Measurements from ENCODE around the gene CLDN4.
A peak's percentile ranks its signal among the peaks of the same experiment; 100 is the strongest.
"Not testable (repeated sequence)": the region's sequence is repeated elsewhere in the genome, so short reads cannot be mapped to it uniquely, and the experiment has no call there.

The CLDN4 gene

DNA sequence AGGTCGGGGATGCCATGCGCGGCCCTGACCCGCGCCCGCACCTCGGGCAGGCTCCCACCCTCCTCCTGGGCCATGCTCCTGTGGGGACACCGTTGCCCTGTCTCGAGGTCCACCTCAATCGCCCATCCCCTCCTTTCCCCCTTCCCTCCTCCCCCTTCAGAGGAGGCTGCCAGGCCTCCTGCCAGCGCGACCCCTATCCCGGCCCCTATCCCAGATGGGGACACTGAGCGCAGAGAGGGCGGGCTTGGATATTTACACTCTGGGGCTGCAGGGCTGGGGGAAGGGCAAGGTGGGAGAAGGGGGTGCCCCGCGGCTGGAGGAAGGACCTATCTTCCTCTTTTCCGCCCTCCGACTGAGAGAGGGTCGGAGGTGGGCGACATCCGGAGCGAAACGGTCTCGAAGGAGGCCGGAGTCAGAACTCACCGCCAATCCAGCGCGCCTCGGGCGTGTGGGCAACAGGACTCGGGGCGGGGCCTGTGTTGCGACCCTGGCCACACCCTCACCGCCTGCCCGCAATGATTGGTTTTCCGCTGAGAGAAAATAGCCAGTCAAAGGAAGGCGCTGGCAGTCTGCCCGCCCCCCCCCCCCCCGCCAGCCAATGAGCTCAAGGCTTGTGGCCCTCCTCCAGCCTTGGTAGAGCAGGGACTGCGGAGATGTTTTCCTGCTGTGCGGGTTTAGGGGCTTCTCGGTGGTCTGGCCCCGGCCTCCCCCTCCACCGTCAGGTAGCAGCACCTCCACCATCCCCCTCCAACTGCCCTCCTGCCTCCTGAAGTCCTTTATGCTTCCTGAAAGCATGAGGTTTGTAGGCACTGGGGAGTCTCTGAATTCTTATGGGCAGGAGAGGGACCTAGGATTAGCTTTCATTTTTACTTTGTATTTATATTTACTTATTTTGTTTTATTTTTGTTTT, 11.5 kb downstream of the CLDN4 start, which contains the start of gene METTL27:
METTL27 (minus strand) TSS at position 450 of the 910 bp plus-strand sequence; CDS start at position 74, 376 bp downstream.
- DNase-seq (ENCODE audit: low spot score) = peak; percentile 99

DNA sequence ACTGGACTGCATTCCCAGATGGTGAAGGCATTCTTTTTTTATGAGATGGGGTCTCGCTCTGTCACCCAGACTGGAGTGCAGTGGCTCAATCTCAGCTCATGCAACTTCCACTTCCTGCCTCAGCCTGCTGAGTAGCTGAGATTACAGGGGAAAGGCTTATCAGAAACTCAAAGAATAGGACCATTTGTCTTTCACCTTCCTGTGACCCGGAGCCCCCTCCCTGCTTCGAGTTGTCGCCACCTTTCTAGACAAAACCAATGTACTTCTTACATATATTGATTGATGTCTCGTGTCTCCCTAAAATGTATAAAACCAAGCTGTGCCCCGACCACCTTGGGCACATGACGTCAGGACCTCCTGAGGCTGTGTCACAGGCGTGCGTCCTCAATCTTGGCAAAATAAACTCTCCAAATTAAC, 13.3 kb downstream of the CLDN4 start:
- DNase-seq (ENCODE audit: low spot score) = no peak

DNA sequence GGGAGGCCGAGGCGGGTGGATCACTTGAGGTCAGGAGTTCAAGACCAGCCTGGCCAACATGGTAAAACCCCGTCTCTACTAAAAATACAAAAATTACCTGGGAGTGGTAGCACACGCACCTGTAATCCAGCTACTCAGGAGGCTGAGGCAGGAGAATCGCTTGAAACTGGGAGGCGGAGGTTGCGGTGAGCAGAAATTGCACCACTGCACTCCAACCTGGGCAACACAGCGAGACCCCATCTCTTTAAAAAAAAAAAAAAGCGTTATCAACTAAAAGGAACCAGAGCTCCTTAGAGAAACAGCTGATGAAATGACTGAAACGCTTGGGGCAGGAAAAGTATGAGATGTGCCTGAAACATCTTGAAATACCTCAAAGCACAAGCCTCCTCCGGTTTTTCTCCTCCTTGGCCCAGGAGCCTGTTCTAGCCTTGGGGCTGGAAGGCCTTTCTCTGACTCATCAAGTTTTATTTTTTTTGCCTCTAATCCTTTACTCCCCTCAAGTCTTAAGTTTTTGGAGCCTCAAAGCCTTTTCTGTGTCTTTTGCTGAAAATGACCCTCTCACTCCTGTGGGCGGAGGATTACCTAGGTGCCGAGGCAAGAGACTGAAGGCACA, 14.2 kb downstream of the CLDN4 start:
- no peak for DNase-seq (ENCODE audit: low spot score)

DNA sequence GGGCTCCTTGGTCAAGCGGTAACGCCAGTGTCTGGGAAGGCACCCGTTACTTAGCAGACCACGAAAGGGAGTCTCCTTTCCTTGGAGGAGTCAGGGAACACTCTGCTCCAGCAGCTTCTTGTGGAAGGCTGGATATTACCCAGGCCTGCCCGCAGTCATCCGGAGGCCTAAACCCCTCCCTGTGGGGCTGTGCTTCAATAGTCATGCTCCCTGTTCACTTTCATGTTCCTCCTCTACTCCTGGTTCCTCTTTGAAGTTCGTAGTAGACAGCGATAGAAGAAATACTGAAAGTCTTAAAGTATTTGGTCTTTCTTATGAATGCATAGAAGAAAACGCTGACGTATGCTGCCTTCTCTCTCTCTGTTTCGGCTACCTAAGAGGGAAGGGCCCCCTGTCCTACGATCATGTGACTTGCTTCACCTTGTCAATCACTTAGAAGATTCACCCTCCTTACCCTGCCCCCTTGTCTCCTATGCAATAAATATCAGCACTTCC, 15.0 kb downstream of the CLDN4 start:
- DNase-seq (ENCODE audit: low spot score) = not testable (repeated sequence)

DNA sequence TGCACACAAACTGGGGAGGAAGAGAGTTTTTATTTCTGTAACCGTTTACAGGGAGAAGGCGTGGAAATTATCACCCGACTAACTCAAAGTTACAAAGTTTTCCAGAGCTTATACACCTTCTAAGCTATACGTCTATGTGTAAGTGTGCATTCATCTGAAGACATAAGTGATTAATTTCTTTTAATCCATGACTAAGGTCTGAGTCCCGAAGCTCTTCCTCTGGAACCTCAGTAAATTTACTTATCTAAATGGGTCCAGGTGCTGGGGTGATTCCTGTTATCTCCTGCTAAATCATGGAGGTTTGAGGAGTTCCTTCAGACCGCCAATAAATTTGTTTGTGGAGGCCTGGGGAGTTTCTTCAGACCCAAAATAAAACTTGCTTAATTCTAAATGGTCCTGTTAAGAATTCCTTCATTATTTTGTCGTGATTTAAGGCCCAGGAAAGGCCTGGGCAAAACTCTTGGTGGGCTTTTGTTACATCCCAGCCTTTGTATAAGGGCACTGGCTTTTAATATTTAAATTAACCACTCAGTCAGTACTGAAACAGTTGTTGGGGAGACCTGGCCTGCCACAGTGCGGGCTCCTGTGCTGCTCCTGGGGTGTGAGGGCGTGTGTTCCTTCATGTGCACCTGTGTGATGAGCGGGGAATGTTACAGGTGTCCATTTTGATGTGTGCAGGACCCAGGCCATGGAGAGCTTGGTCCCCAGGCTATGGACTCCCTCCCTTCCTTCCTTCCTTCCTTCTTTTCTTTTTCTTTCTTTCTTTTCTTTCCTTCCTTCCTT, 17.3 kb downstream of the CLDN4 start:
- DNase-seq (ENCODE audit: low spot score) = no peak

DNA sequence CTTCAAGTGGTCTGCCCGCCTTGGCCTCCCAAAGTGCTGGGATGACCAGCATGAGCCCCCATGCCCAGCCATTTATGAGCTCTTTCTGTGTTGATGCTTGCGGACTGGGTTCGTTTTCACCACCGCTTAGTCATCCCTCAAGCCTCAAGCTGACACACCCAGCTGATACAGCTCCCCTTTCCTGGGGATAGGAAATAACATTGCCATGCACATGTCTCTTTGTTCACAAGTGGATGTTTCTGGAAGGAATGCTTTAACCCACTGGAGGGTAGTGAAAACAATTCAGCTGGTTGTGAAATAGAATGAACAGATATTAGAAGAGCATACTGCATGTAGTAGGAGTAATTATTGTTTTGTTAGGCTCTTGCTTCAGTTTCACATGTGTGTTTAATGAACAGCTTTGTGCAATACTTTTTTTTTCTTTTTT, 20.0 kb downstream of the CLDN4 start:
- peak; percentile 72 for DNase-seq (ENCODE audit: low spot score)

DNA sequence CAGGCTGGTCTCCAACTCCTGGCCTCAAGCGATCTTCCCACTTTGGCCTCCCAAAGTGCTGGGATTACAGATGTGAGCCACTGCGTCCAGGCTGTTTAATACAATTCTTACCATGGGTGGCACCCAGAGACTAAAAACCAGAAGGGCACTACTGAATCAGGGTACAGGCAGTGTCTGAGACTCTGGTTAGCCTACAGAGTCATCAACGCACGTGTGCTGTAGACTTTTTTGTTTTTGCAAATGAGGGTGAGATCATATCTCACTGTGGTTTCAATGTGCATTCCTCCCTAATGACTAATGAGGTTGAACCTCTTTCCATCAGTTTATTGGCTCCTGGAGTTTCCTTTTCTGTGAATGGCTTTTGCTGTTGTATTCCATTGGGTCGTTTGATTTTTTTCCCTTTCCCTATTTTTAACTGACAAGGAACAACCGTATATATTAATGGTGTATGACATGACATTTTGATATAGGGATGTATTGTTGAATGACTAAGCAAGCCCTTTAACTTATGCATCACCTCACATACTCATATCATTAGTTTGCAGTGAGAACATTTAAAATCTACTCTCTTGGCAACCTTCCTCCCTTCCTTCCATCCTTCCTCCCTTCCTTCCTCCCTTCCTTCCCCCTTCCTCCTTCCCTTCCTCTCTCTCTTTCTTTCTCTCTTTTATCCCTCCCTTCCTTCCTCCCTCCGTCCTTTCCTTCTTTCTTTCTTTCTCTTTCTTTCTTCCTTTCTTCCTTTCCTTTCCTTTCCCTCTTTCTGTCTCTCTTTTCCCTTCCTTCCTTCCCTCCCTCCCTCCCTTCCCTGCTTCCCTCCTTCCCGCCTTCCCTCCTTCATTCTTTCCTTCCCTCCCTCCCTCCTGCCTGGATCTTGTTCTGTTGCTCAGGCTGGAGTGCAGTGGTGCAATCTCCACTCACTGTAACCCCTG, 20.9 kb downstream of the CLDN4 start:
- peak; percentile 96 for DNase-seq (ENCODE audit: low spot score)

DNA sequence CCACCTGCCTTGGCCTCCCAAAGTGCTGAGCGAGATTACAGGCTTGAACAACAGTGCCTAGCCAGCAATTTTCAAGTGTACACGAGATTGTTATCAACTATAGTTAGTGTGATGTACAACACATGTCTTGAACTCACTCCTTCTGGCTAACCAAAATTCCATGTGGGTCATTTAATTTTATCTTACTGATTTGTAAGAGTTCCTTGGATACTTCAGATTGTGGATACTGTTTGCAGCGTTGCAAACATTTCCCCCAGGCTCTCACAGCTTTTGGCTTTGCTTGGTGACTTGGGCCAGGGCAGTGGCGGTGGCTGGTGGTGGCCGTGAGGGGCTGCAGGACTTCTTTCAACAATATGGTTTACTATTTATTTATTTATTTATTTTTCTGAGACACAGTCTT, 21.7 kb downstream of the CLDN4 start:
- no peak for DNase-seq (ENCODE audit: low spot score)

DNA sequence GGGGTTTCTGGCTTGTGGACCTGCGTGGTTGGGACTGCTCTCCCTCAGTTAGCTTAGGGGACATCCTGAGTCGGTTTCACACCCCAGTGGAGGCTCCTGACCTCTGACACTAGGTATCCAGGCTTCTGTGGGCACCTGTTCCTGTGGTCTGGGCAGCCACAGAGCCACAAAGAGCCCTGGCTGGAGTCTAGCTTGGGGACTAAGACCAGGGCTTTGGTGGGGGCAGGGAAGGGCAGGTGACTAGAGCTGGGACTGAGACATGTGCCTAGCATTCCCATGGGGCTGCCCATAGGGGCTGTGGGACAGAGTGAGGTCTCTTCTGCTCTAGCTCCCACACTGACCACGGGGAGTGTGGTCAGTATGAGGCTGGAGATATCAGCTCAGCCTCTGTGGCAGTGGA, 26.1 kb downstream of the CLDN4 start:
- no peak for DNase-seq (ENCODE audit: low spot score)

DNA sequence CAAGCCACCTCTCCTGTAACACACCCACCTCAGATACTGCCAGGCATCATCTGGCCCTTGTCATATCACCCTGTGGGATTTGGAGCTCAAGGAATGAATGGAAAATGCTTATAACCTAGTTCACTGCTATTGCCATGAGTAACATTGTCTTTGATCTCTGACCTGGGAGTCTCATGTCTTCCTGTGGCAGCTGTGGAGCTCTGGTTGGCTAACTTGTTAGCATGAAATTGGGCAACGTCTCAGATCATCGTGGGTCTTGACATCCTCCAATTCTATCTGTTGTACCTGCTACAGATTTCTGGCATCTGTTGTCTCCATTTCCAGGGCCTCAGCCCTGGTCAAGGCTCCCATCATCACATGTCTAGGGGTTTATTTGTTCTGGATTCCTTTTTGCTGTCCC, 28.0 kb downstream of the CLDN4 start:
- DNase-seq (ENCODE audit: low spot score) = no peak

DNA sequence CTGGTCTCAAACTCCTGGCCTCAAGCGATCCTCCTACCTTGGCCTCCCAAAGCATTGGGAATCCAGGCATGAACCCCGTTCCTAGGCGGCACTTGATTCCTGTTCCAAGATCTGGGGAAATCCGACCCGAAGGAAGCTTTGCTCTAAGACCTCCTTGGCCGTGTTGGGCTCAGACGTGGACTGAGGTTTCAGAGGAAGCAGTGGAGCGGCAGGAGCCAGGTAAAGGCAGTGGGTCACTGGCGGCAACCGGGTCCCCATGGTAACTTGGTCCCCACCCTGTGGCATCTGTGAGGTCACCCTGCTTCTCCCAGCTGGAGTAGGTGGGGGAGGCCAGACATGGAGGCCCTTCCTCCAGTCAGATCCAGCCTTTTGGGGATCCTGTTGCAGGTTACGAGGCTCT, 30.1 kb downstream of the CLDN4 start, which contains the start of gene TMEM270:
TMEM270 (plus strand) TSS at position 301 of the 400 bp plus-strand sequence; CDS start at position 337, 36 bp downstream.
- DNase-seq (ENCODE audit: low spot score) = no peak

DNA sequence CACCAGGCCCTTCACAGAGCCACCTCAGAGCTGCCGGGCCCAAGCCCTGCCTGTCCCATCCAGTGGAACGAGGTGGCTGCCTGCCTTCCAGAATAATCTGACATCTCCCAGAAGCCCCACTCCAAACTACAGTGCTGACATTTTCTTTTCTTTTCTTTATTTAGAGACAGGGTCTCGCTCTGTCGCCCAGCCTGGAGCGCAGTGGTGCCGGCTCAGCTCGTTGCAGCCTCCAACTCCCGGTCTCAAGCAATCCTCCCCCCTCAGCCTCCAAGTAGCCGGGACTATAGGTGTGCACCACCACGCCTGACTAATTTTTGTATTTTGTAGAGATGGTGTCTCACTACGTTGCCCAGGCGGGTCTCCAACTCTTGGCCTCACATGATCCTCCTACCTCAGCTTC, 30.5 kb downstream of the CLDN4 start:
- DNase-seq (ENCODE audit: low spot score) = no peak

DNA sequence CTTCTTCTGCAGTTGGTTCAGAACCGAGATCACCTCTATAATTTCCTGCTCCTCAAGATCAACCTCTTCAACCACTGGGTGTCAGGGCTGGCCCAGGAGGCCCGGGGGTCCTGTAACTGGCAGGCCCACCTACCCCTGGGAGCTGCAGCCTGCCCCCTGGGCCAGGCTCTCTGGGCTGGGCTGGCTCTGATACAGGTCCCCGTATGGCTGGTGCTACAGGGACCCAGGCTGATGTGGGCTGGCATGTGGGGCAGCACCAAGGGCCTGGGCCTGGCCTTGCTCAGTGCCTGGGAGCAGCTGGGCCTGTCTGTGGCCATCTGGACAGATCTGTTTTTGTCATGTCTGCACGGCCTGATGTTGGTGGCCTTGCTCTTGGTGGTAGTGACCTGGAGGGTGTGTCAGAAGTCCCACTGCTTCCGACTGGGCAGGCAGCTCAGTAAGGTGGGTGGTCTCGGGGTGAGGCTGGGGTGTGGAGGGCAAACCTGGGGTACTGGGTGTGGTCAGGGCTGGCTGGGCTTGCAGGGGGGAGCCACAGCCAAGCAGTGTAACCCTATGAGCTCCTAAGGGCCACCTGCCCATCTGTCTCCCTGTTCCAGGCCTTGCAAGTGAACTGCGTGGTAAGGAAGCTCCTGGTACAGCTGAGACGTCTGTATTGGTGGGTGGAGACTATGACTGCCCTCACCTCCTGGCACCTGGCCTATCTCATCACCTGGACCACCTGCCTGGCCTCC, 34.4 kb downstream of the CLDN4 start:
- no peak for DNase-seq (ENCODE audit: low spot score)

DNA sequence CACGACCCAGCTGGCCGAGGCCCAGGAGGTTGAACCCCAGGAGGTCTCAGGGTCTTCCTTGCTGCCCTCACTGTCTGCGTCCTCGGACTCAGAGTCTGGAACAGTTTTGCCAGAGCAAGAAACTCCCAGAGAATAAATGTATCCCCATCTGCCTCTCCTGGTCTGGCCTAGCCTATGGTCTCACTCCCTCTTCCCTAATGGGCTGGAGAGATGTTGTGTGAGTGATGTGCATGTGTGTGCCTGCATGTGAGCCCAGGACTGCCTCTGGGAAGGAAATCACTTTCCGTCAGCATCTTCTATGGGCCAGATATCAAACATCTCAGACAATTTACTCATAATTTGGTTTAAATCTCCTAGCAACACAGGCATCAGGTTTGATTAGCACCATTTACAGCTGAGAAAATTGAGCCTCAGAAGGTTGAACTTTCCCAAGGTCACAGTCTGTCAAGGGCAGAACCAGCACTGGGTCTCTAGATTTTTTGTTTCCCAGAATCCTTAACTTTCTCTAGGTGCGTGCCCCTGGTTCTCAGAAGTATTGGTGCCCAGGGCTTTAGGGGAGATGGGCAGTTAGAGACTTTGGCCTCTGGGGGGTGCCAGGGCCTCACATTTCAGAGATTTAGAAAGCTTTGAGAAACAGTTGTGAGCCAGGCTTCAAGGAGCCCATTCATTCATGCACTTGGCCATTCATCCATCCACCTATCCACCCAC, 35.1 kb downstream of the CLDN4 start:
- no peak for DNase-seq (ENCODE audit: low spot score)

DNA sequence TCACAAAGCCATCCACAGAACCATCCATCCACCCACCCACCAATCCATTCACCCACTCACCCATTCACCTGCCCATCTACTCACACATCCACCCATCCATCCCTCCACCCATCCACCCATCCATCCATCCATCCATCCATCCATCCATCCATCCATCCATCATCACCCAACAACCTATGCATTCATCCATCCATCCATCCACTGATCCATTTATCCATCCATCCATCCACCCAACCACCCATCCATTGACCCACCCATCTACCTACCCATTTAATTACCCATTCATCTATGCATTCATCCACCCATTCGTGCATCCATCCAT, 35.6 kb downstream of the CLDN4 start:
- no peak for DNase-seq (ENCODE audit: low spot score)

DNA sequence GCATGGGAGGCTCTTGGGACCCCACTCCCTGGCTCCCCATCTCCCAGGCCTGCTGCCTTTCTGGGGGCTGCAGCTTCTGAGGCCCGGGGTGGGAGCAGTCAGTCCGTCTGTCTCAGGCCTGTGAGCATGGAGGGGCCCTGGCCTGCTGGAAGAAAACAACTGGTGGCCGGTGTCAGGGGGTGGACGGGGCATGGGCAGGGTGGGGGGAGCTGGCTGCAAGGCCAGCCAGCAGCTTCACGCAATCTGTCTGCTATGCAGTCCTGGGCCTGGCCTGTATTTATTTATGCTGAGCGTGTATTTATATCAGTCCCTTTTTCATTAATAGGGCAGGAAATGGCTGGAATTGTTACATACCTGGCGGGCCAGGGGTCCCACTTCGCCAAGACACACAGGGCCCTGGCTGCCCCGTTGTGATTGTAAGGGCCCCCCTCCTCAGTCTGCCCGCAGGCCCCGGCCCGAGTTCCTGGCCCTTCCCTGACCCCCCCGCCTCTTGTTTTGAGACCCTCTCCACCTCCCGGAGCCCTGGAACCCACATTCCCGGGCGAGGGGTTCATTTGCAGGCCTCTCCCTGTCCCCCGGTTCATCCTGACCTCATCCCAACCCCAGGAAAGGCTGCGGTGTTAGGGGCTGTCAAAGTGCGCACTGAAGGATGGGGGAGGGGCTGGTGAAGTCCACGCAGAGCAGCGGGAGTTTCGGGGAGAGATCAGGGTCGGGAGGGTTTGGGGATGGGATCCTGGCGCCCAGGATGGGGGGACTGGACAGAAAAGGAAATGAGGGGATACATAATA, 38.4 kb downstream of the CLDN4 start:
- no peak for DNase-seq (ENCODE audit: low spot score)

DNA sequence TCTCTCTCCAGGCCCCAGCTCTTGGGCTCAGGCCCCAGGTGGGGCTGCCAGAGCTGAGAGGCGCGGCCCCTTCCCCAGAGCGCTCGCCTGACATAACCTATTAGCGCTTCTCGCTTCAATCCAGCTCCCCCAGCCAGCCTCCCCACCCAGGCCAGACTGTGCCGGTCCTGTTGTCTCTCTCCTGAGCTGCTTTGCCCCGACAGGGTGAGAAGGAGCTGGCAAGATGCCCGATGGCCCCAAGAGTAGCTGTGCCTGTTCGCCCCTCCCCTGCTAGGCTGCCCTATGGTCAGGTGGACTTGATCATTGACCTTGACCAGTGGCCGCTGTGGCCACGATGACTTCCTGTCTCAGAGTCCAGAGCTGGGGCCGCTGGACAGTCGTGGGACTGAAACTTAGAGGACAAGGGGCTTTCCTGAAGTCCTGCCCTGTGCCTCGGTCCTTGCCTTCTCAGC, 39.3 kb downstream of the CLDN4 start:
- no peak for DNase-seq (ENCODE audit: low spot score)

DNA sequence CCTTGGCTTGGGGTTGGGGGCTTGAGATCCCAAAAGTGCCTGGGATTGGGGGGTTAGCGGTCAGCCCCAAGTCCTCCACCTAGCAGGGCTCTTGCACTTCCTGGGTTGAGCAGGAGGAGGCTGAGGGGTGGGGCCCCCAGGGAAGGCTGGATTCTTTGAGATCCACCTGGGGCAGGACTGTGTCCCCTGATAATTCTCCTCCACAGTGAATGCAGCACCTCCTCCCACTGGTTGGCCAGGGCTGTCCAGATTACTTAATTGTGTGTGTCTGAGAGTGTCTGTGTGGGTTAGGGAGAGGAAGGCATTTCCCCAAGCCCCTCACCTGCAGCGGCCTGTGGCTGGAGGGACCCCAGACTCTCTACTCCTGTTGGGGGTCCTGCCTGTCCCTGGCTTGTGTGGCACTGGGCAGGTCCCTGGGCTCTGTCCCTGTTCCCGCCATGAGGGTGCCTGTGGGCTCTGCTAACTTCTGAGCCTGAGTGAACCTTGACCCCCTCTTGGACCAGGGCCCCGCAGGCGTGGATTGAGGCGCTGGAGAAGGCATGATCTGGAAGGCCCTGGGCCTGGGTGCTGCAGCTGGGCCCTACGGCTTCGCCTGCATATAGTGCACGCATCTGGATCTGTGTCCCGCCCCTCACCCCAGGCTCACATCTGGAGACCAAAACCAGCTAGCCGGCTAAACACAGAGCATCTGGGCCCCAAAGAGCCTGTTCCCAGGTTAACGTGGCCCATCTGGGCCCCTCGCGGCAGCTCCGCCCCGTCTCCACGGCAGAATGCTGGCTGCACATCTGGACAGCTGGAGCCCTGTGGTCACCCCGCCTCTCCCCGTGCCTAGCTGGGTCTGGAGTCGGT, 40.6 kb downstream of the CLDN4 start:
- no peak for DNase-seq (ENCODE audit: low spot score)

Measured in COLO829 (cell line).